HCT116 (cell line): ENCODE data around the gene TMEM144. TPM values are rescaled to one million over a fixed set of nuclear protein-coding genes. Genes with fewer than 3 reads are reported as not detected.

ENCODE experiments used
- ATAC-seq: fragments of 200-7000 bp; cut with Tn5 transposase; 2 replicates; pipeline ENCODE4 v1.9.1; 2020; ENCODE audit warnings: mild to moderate bottlenecking, moderate library complexity
- BruUV-seq: library from RNA; stranded (reverse); fragments of 400-500 nt; replicated peaks from 2 replicates; lab custom pipeline; 2021; lab: Mats Ljungman, UMichigan
- CTCF ChIA-PET: fragments of 300-600 bp; sonication (Branson Sonifier 250); formaldehyde crosslinking; loops from one replicate; lab custom pipeline; 2021; ENCODE audit warnings: antibody characterized with exemption; lab: Charles Lee
- POLR2A ChIA-PET: fragments of 300-600, 350-600 bp; sonication (Branson Sonifier 250); formaldehyde crosslinking; loops from one replicate; lab custom pipeline; 2021; ENCODE audit warnings: antibody characterized with exemption; lab: Charles Lee
- RAD21 ChIA-PET, 2 experiments: fragments of 300-600 bp; sonication (Branson Sonifier 250); formaldehyde crosslinking; loops; one replicate each; lab custom pipeline; 2023; ENCODE audit warnings: low total read pairs in 2 of 2; ENCODE audit not compliant: uncharacterized antibody in 2 of 2, unreplicated experiment in 2 of 2, low non-redundant PET in 1 of 2; lab: Charles Lee
- DNase-seq: peaks from one replicate; pipeline ENCODE4 v3.0.0-alpha.2; 2010; ENCODE audit warnings: low read depth, low spot score
- H2AFZ ChIP-seq: fragments of 200-600 bp; shearing (Covaris generic), sonication (generic); 2 replicates; pipeline ENCODE4 v1.6.1; 2017; ENCODE audit warnings: low read depth, mixed run types, mixed read lengths, antibody characterized with exemption, low read length; ENCODE audit not compliant: poor library complexity, severe bottlenecking
- H3K27ac ChIP-seq: 2 replicates; pipeline ENCODE4 v1.5.1; 2012; ENCODE audit warnings: low read depth, low read length
- H3K27me3 ChIP-seq: fragments of 200-600 bp; sonication (generic); 2 replicates; pipeline ENCODE4 v1.6.1; 2016; ENCODE audit warnings: mixed run types, low read length, mixed read lengths; ENCODE audit not compliant: insufficient read depth
- H3K36me3 ChIP-seq, 2 experiments: fragments of 200-500 bp in 1 of 2; fragments of 200-600 bp in 1 of 2; sonication (Bioruptor generic) in 1 of 2; sonication (generic) in 1 of 2; 2 replicates each; pipeline versions ENCODE4 v1.5.1 to v1.6.1; 2014 to 2016; ENCODE audit warnings: low read length in 2 of 2, inconsistent platforms in 1 of 2, mixed read lengths in 1 of 2, mixed run types in 1 of 2; ENCODE audit not compliant: insufficient read depth in 2 of 2, control insufficient read depth in 1 of 2
- H3K4me1 ChIP-seq, 2 experiments: fragments of 200-600 bp in 1 of 2; sonication (generic) in 1 of 2; 2 replicates each; pipeline versions ENCODE4 v1.5.1 to v1.6.1; 2012 to 2017; ENCODE audit warnings: low read length in 2 of 2, inconsistent platforms in 1 of 2, mild to moderate bottlenecking in 1 of 2, mixed read lengths in 1 of 2, mixed run types in 1 of 2, moderate library complexity in 1 of 2; ENCODE audit not compliant: insufficient read depth in 2 of 2, control insufficient read depth in 1 of 2
- H3K4me2 ChIP-seq: fragments of 200-600 bp; sonication (generic); 2 replicates; pipeline ENCODE4 v1.6.1; 2017; ENCODE audit warnings: mixed run types, low read length, mixed read lengths
- H3K4me3 ChIP-seq, 2 experiments: fragments of 200-600 bp in 1 of 2; sonication (generic) in 1 of 2; replicated peaks in 1 of 2; 2 replicates each; pipeline ENCODE4 v1.5.1; 2011 to 2016; ENCODE audit warnings: low read length in 2 of 2, control low read depth in 1 of 2, low read depth in 1 of 2, mild to moderate bottlenecking in 1 of 2, mixed read lengths in 1 of 2, mixed run types in 1 of 2
- H3K79me2 ChIP-seq: fragments of 200-600 bp; sonication (generic); 2 replicates; pipeline ENCODE4 v1.6.1; 2017; ENCODE audit warnings: mild to moderate bottlenecking, mixed run types, low read length, moderate library complexity, mixed read lengths; ENCODE audit not compliant: insufficient read depth
- H3K9ac ChIP-seq: fragments of 200-600 bp; sonication (generic); 2 replicates; pipeline ENCODE4 v1.6.1; 2016; ENCODE audit warnings: low read length, mixed read lengths
- H3K9me2 ChIP-seq: fragments of 200-600 bp; sonication (generic), shearing (Covaris generic); 2 replicates; pipeline ENCODE4 v1.6.1; 2017; ENCODE audit warnings: mixed run types, mild to moderate bottlenecking, moderate library complexity; ENCODE audit not compliant: insufficient read depth
- H3K9me3 ChIP-seq, 2 experiments: fragments of 200-500 bp in 1 of 2; fragments of 200-600 bp in 1 of 2; sonication (Bioruptor generic) in 1 of 2; sonication (generic) in 1 of 2; 2 replicates each; pipeline ENCODE4 v1.6.1; 2014 to 2017; ENCODE audit warnings: low read length in 2 of 2, mixed read lengths in 2 of 2, inconsistent platforms in 1 of 2, low read depth in 1 of 2, mild to moderate bottlenecking in 1 of 2, mixed run types in 1 of 2, moderate library complexity in 1 of 2; ENCODE audit not compliant: control insufficient read depth in 1 of 2, insufficient read depth in 1 of 2
- H4K20me1 ChIP-seq: fragments of 200-600 bp; sonication (generic), shearing (Covaris generic); 2 replicates; pipeline ENCODE4 v1.6.1; 2017; ENCODE audit warnings: mixed run types, mild to moderate bottlenecking, moderate library complexity; ENCODE audit not compliant: insufficient read depth
- CBX3 ChIP-seq: IDR thresholded peaks from 2 replicates; pipeline ENCODE4 v1.6.1; 2012; ENCODE audit warnings: low read depth
- CEBPB ChIP-seq: IDR thresholded peaks from 2 replicates; pipeline ENCODE4 v1.6.1; 2012; ENCODE audit warnings: low read depth
- EGR1 ChIP-seq: IDR thresholded peaks from 2 replicates; pipeline ENCODE4 v1.6.1; 2012; ENCODE audit warnings: low read depth
- EZH2 ChIP-seq: fragments of 200-600 bp; sonication (generic); IDR thresholded peaks from 2 replicates; pipeline ENCODE4 v1.6.1; 2017; ENCODE audit warnings: antibody characterized with exemption, mixed run types
- EZH2phosphoT487 ChIP-seq: fragments of 200-600 bp; IDR thresholded peaks from 2 replicates; pipeline ENCODE4 v1.6.1; 2018; ENCODE audit warnings: antibody characterized with exemption, borderline replicate concordance
- FOSL1 ChIP-seq: IDR thresholded peaks from 2 replicates; pipeline ENCODE4 v1.6.1; 2012; ENCODE audit warnings: low read depth
- JUND ChIP-seq: IDR thresholded peaks from 2 replicates; pipeline ENCODE4 v1.6.1; 2012
- POLR2AphosphoS5 ChIP-seq: IDR thresholded peaks from 2 replicates; pipeline ENCODE4 v1.6.1; 2011; ENCODE audit warnings: mild to moderate bottlenecking, low read depth, low read length, moderate library complexity
- RAD21 ChIP-seq: IDR thresholded peaks from 2 replicates; pipeline ENCODE4 v1.6.1; 2012; ENCODE audit warnings: low read depth, mild to moderate bottlenecking
- REST ChIP-seq: IDR thresholded peaks from 2 replicates; pipeline ENCODE4 v1.6.1; 2012; ENCODE audit warnings: low read depth
- SP1 ChIP-seq: IDR thresholded peaks from 2 replicates; pipeline ENCODE4 v1.6.1; 2012; ENCODE audit warnings: low read depth
- SRF ChIP-seq: IDR thresholded peaks from 2 replicates; pipeline ENCODE4 v1.6.1; 2012; ENCODE audit warnings: low read depth
- ZFX ChIP-seq: fragments of 450-650 bp; IDR thresholded peaks from 2 replicates; pipeline ENCODE4 v1.6.1; 2017
- intact Hi-C: fragments of 100-400 bp; cut with micrococcal nuclease; formaldehyde crosslinking; loops from 2 replicates; pipeline ENCODE4 v1.10.0; 2022
- total RNA-seq: library from RNA; stranded (reverse); gene quantifications from one replicate; pipeline ENCODE4 v1.2.1, GENCODE V29; 2021; ENCODE audit not compliant: unreplicated experiment
- TF ChIP-seq, protein P1 (sequence below): IDR thresholded peaks from 2 replicates; pipeline ENCODE4 v1.6.1; 2011; ENCODE audit warnings: mild to moderate bottlenecking, low read length, moderate library complexity; ENCODE audit not compliant: insufficient replicate concordance; ENCODE audit errors: extremely low read depth
- TF ChIP-seq, protein P2 (sequence below): IDR thresholded peaks from 2 replicates; pipeline ENCODE4 v1.6.1; 2012
- TF ChIP-seq, protein P3 (sequence below): IDR thresholded peaks from 2 replicates; pipeline ENCODE4 v1.6.1; 2012

Gene TMEM144
- total RNA-seq, 1 experiment from 2014 or later = 12.9 TPM

DNA sequence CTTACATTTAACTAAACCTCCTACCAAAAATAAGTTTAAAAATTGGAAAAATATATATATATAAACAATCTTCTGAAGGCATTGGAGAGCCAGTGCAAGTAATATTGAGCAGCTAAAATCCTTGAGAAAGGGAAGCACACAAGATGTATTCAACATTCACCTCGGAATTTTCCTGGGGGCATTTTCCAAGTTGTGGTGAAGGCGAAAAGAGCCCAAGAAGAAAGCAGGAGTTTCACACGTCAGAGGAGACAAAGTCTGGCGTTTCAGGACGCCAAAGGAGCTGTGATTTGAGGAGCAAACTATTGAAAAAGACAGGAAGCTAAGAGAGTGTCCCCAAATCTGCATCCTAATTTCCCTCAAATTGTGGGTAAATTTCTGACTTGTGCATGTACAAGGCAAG is 28.4 kb upstream of the TMEM144 start:
- Histone ChIP-seq H3K4me2 (no peak overlapping the region), H3K79me2 (no peaks in the 10 kb centered on the region), H3K9ac (no peak overlapping the region), H3K9me2 (no peaks in the 10 kb centered on the region), H3K4me3 (no peak overlapping the region), H3K4me1 (peaks cover 0 to 2% of the 10 kb centered on the region in 2 experiments; a peak in 2 of 4 replicates), H4K20me1 (no peaks in the 10 kb centered on the region), H3K27ac (no peak overlapping the region), H2AFZ (no peak overlapping the region), H3K36me3 (no peaks in the 10 kb centered on the region), H3K9me3 (no peaks in the 10 kb centered on the region), H3K27me3 (no peaks in the 10 kb centered on the region)
- TF ChIP-seq CBX3 = no peak
- no peak for TF ChIP-seq POLR2AphosphoS5
- no peak for TF ChIP-seq SRF
- no peak for TF ChIP-seq EZH2phosphoT487
- no peak for TF ChIP-seq SP1
- TF ChIP-seq, protein P1, sequence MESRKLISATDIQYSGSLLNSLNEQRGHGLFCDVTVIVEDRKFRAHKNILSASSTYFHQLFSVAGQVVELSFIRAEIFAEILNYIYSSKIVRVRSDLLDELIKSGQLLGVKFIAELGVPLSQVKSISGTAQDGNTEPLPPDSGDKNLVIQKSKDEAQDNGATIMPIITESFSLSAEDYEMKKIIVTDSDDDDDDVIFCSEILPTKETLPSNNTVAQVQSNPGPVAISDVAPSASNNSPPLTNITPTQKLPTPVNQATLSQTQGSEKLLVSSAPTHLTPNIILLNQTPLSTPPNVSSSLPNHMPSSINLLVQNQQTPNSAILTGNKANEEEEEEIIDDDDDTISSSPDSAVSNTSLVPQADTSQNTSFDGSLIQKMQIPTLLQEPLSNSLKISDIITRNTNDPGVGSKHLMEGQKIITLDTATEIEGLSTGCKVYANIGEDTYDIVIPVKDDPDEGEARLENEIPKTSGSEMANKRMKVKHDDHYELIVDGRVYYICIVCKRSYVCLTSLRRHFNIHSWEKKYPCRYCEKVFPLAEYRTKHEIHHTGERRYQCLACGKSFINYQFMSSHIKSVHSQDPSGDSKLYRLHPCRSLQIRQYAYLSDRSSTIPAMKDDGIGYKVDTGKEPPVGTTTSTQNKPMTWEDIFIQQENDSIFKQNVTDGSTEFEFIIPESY = no peak
- TF ChIP-seq EGR1 = no peak
- TF ChIP-seq ZFX = no peak
- TF ChIP-seq JUND = no peak
- TF ChIP-seq FOSL1 = no peak
- TF ChIP-seq REST = no peak
- no peak for TF ChIP-seq CEBPB
- TF ChIP-seq EZH2 = no peak
- TF ChIP-seq, protein P2, sequence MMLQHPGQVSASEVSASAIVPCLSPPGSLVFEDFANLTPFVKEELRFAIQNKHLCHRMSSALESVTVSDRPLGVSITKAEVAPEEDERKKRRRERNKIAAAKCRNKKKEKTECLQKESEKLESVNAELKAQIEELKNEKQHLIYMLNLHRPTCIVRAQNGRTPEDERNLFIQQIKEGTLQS = no peak
- no peak for TF ChIP-seq RAD21
- TF ChIP-seq, protein P3, sequence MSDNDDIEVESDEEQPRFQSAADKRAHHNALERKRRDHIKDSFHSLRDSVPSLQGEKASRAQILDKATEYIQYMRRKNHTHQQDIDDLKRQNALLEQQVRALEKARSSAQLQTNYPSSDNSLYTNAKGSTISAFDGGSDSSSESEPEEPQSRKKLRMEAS = no peak
- intact Hi-C loops = no loop called here
- DNase-seq (no peak), ATAC-seq (no peak)
- ChIA-PET RAD21 (no interaction called here), POLR2A (no interaction called here), CTCF (no interaction called here)
- no TSS peak for BruUV-seq
